Uterus (tissue), 2 donors: ENCODE results near the gene DAPK2.

Experiments used
- CTCF ChIP-seq, 4 experiments: fragments of 200-600 bp in 2 of 4; fragments of 450-650 bp in 2 of 4; sonication (generic) in 2 of 4; IDR thresholded peaks; one replicate each; pipeline ENCODE4 v1.5.1; 2016 to 2019; ENCODE audit warnings: antibody characterized with exemption in 4 of 4, mild to moderate bottlenecking in 2 of 4, moderate library complexity in 1 of 4
- POLR2A ChIP-seq, 2 donors: fragments of 450-650 bp; IDR thresholded peaks; one replicate each; pipeline ENCODE4 v1.6.1; 2016; ENCODE audit warnings: antibody characterized with exemption in 2 of 2, mild to moderate bottlenecking in 1 of 2, moderate library complexity in 1 of 2

DNA sequence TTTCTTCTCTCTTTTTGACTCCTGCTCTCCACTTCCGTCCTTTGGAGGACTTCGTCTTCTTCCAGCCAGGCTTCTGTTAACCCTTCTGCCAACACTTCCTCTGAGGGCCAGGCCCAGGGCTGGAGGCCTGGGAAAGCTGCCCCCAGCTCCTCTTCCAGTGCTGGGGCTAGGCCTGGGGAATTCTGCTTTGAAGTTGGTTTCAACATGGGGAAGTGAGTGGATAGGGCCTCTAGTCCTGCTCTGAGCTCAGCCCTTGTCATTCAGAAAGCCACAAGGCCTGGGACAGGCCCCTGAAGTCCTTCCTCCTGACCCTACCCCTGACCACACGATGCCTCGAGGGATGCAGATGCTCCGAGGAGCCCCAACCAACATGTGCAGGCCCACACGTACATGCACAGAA is 158.7 kb downstream of the DAPK2 start:
- no peak for TF ChIP-seq CTCF (IDR thresholded peaks at IDR 0.05)
- TF ChIP-seq POLR2A (IDR thresholded peaks at IDR 0.05) = no peak
